HS-27A (cell line): ENCODE results near the gene EPHB1.
"Not testable (repeated sequence)": the region's sequence is repeated elsewhere in the genome, so short reads cannot be mapped to it uniquely, and the experiment has no call there.

ENCODE experiments used
- DNase-seq: peaks from one replicate; pipeline ENCODE4 v3.0.0-alpha.2; 2012; ENCODE audit warnings: low read depth, missing footprints

EPHB1 gene

DNA sequence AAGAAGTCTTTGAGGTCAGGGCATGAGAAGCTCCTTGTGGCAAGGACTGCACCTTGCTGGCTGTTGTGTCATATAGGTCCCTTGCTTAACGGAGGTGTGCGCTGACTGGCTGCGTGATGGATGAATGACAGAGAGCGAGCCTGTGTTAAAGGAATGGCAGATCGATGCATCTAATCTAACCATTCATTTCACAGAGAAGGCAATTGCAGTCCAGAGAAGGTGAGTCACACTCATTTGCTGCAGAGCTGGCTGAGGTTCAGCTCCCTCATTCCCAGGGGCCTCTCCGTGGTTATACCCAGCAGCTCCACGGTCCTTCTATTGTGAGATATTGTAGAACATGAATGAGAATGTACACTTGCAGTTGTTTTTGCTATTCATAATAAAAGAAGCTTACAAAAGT is 289.3 kb downstream of the EPHB1 start:
- DNase-seq, result no peak

DNA sequence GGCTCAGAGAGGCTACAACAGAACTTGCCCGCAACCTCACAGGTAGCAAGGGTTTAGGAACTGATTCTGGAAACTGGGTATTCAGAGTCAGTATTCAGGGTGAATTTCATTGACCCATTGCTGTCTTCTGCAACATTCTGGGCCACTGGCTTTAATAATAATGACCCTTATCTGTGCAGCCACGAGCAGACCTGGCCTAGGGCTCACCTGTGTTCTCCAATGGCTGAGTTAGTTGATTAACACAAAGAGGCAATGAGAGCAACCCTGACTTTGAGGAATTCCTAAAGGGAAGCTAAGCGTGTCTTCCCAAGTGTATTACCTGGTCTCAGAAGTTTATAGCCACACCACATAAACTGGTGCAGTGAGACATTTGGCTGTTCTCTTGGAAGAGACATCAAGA is 289.9 kb downstream of the EPHB1 start:
- no peak for DNase-seq

DNA sequence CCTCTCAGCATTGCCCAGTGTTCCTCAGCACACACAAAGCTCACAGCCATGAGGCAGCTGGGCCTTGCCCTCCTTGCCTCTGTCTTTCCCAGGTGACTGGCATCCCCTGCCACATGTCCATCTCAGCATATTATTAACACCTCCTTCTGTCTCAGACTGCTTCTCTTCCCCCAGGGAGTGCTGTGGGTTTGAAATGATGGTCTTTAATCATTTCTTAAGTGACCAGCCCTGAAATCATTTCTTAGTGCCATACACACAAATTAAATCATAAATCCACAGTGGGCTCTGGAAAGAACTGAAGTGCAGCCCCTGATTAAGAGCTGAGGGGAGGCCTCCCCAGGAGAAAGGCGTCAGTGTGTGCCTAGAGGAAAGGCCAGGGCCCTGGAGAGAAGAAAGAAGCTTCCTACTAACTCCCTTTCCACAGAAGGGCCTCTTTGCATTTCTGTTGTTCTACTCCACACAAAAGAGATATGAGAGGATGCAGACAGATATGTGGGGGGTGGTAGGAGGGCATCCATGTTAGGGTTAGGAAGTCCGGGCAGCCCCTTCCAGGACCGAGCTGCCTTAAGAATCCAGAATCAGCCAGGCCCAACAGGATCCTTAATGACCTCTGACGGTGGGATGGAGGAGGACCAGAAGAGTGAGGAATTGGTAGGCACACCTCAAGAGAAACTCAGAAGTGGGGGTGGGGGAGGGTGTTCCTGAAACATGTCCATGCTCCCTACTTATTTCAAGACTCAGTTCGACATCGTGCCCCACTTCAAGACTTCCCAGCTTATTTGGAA is 290.8 kb downstream of the EPHB1 start:
- no peak for DNase-seq

DNA sequence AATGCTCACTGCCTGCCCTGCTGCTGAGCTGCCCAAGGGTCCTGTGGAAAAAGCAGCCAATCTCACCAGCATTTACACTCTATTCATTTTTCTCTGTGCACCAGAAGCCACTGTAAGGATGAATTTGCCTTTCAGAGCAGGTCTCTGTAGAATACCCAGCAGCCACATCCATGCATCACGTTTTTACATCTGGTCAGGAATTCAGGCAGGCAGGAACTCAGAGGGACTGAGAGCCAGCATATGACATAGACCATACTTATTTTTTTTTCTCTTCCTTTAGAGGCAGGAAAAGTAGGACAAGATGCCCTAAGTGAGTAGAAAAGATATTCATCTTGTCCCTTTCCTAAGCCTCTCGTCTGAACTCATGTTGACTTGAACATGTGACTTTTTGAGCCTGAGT is 292.7 kb downstream of the EPHB1 start:
- no peak for DNase-seq

DNA sequence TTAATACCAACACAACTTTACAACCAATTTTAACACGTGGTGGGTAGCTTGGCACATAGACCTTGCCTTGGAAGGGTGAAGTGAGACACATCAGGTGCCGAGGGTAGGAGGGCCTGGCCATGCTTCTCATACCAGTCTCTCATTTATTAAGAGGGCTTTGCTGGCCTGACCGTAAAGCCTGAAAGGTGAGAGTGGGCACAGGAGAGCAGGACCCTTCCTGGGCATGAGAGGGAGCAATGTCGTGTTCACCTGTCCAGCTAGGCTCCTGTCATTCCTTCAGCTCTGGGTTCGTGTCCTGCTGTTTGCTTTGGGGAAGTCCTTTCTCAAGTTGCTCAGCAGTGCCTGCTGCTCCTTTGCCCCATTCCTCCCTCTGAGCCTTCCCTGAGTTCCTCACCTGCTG is 294.4 kb downstream of the EPHB1 start:
- DNase-seq, result no peak

DNA sequence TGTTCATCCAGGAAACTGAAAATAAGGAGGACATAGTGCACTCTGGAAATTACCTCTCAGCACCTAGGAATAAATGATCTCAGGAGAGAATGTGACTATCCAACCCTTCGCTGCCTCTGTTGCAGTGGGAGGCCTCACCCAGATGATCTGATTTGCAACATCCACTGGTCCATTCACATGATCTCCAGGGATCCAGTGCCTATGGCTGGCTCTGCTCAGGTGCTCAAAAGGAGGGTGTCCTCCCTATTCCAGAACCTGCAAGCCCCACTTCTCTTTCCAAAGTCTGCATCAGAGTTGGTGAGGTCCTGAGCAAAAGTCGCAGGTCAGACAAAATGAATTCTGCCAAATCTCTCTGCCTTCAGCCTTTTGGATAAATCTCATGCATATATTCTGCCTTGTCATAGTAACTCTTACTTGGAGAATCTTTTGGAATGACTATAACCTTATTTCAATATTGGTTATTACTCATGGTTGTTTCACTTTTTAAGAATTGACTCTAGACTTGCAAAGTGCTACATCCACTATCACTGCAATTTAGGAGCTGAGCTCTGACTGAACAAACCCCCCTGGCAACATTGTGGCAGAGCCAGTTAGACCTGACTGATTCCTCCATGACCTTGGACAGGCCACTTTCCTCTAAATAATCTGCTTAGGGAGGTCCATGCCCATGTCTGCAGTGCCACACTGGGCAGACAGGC is 295.1 kb downstream of the EPHB1 start:
- no peak for DNase-seq

DNA sequence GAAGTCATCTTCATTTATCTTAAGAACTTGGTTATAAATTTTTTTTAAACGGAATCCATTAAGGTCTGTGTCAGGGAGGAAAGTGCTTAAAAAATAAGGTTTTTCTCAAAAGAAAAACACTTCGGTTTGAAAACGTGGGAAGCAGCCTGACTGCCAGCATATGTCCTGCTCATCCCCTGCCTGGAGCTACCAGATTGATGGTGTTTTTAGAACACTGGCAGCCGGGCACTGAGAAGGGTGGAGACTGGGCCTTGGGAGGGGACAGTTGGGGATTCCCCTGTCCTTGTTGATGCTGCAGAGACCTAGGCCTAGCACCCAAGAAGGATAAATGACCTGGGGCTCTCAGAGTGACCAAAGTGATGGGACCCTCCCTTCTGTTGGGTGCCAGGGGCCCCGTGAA is 296.9 kb downstream of the EPHB1 start:
- no peak for DNase-seq

DNA sequence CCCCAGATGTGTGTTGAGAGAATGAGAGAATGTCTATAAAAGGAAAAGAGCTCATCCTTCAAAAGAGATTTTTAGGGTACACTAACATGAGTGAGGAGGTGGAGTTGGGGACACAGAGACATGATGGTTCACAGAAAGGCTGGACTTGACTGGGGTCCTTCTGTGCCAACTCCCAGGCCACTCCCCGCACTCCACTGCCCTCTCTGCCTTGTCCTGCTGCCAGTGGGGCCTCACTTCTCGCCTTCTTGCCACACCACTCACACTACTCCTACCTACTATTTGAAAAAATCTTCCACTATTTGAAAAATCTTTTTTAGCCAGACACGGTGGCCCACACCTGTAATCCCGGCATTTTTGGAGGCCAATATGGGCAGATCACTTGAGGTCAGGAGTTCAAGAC is 298.1 kb downstream of the EPHB1 start:
- DNase-seq, result no peak

DNA sequence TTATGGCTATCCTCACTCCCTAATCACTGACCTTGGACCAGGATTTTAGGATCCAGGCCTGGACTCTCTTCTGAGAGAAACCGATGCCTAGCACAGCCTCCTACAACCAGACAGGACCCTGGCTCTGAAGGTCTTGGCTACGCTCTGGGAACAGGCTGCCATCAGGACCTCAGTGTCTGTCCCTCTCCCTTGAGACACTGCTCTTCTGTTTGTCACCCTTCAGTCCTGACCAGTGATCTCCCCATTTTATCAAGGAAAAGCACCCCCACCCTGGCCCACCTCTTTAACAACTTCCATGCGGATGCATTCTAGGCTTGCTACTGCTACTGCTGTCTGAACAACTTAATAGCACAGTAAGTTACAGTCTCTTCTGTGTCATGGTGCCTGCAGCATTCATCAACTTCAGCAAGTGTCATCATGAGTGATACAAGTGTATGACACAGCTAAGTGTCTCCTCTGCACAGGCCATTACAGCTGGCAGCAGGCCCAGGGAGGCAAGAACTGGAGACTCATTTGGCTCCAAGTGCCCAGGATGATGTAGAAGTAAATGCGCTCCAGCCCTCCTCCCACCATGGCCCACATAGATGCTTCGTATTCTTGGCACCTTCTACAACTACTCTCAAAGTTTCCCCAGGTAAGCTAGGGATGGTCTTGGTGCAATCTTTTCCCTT is 302.4 kb downstream of the EPHB1 start:
- no peak for DNase-seq

DNA sequence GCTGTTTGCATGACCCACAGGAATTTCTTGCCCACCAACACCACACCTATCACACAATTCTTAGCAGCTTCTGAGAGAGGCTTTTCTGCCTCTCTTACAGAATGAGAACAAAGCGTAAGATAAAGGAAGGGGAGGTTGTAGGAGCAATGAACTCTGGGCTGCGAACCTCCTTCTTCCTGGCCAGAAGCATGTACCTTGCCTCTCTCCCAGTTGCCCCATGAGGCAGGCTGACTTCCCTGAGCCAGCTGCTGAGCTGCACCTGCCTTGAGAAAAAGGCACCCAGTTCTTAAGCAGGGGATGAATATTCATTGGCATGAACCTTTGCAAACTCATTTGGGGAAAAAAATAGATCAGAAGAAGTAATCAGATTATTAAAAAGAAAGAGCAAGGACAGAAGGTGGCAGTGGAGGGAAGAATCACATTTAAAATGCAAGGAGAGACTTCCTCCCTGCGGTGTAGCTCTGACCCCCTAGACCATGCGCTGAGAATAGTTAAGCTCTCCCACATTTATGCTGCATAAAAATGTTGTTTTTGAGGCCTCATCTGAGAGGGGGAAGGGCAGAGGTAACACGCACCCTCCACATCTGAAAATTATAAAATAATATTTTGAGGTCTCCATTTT is 304.8 kb downstream of the EPHB1 start:
- DNase-seq, result no peak

DNA sequence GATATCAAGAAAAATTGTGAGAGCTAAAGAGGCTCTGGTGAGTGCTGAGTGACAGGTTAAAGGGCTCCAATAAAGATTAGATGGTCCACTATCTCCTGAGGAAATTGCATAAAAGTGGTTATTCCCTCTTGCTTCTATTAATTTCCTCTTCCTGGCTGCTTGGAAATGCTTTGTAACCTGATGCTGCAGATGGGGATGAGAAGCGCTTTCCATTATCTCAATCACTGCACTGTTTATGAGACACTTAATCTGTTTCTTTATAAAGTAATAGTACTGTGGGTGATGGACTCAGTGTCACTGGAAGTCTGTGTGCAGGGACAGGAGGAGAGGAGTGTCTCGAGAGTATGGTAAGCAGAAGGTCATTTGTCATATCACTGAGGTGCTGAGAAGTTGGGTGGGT is 305.3 kb downstream of the EPHB1 start:
- DNase-seq, result no peak

DNA sequence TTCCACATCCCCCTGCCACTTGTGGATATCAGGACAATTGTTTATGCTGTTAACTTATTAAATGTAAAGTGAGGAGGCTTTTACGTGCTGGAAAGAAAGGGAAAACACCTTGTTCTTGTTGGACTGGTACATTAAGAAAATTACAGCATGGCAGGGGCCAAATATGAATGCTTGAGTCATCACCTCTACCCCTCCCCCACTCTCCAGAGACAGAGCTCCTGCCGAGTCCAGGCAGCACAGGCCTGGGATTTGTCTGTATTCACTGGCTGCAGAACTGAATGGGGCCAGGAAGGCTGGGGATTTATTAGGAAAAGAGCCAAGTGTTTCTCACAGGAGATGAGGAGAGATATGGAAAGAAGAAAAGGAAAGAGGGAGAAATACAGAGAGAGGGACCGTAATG is 308.9 kb downstream of the EPHB1 start:
- no peak for DNase-seq

DNA sequence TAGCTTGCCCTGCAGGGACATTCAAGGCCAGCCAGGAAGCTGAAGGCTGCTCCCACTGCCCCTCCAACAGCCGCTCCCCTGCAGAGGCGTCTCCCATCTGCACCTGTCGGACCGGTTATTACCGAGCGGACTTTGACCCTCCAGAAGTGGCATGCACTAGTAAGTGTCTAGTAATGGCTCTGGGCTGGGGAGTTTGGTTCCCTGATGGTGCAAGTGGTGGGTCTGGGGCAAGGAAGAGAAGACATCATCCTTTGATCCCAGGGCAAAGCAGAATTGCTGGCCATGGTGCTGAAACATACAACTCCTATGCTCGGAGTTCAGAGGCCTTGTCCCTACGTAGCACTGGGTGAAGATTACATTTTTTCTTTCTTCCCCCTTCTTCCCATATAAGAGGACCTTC is 311.4 kb downstream of the EPHB1 start:
- DNase-seq, result no peak

DNA sequence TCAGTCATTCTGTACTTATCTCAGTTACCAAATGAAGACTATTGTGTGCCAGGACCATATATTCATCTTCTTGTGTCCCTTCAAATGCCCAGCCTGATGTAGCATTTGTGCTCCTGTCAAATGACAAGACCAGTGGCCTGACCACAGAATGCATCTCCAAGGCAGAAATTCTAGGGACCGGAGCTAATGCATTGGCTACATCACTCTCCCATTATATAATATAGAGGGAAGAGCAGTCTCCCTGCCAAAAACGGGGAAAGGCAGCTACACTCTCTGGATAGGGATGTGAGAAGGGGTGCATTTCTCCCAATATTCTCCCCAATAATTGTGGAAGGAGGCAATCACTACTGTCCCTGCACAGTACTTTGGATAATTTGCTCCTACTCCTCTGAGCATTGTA is 312.0 kb downstream of the EPHB1 start:
- DNase-seq, result no peak

DNA sequence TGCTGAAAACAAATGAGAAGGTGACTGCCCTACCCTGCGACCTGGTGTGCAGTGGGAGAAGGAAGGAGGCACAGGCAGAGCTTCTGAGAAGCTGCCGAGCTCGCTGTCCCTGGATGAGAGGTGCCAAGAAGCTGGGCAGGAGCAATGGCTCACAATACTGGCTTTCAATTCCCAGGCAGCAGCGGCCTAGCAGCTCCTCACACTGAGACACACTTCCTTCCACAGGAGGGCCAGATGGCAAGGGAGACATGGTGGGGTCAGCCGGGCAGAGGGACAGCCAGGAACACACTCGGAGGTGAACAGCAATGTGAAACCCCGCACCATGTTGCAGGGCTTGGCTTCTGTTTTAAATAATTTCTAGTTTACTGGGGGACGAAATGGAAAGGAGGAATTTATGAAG is 314.6 kb downstream of the EPHB1 start:
- no peak for DNase-seq

DNA sequence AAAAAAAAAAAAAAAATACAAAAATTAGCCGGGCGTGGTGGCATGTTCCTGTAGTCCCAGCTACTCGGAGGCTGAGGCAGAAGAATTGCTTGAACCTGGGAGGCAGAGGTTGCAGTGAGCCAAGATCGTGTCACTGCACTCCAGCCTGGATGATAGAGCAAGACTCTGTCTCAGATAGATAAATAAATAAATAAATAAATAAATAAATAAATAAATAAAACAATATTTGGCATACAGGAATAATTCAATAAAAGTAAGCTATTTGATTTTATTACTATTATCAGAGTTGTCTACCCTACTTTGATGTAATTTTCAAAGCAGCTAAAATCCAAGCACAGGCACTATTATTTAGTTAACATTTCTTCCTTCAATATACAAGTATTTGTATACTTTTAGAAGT is 319.5 kb downstream of the EPHB1 start:
- DNase-seq, result not testable (repeated sequence)

DNA sequence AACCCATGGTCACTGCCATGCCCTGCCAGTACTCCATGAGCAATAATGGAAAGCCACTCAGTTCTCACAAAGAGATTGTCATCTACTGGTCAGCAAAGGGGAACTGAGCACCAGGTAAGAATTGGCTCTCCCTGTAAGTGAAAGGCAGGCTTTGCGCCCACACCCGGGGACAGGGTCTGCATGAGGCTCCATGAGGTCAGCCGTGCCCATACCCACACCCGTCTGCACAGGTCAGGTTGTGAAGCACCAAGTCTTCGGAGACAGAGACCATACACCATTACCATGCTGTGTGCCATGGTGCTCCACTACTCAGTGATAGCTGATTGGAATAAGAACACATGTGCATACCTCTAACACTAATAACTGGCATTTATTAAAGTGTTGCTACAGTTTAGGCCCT is 322.9 kb downstream of the EPHB1 start:
- no peak for DNase-seq

DNA sequence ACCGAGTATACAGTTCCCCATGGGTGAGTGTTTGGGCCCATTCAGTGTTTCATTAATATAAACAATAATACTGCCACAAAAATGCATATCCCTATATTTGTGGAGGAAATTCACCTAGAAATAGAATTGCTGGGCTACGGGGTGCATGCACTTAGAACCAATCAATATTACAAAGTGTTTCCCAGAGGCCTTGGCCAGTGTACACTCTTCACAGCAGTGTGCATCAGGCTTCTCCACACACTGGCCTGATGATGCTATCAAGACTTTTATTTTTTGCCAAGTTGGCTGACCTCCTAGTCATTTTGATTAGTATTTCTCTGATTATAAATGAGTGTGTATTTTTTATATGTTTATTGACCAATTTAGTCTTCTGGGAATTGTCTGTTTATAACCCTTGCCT is 323.7 kb downstream of the EPHB1 start:
- no peak for DNase-seq

DNA sequence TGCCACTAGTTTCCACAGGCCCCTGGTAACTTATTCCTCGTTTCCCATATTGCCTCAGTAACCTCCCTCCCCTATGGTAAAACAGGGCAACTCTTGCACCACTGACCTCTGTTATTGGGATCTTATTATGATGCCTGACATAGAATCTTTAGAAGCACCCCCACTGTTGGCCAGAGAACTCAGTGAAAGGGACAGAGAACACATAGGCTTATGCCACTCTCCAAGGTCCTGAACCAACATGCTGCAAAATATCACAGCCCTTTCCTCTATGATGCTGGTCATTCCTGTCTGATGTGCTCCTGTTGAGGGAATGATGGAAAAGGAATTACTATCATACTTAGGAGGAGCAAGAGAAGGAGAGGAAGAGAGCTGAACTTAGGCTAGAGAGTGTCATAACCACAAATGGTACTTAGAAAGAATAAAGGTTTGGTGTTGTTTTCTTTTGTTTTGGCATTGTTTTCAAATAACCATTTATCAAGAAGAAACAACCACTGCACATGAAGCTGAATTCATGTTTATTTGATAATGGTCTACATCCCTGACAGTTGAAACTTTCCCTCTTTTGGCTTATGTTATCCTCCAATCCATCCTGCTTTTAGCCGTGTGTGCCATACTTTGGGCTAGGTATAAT is 330.2 kb downstream of the EPHB1 start:
- DNase-seq, result no peak

DNA sequence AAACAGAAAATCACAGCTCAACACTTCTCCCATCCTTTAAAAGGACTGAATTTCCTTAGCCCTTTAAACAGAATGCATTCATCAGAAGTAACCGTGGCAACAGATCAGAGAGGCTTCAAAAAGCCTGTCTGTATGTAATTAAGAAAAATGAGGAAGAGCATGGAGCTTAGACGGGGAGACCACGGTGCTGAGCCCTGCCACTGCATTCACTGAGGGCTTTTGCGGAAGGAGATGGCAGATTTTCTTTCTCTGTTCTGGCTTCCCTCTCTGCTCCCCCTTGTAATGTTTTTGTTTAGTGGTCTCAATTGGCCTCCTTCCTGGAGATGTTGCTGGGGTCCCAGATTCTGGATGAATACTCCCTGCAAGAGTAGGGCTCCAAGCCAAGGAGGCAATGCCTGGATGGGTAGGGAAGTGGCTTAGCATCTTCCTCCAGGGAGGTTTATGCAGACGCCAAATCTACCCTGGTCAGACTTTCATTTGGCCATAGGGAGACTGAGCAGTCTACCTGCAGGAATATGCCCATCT is 332.9 kb downstream of the EPHB1 start:
- DNase-seq, result no peak

DNA sequence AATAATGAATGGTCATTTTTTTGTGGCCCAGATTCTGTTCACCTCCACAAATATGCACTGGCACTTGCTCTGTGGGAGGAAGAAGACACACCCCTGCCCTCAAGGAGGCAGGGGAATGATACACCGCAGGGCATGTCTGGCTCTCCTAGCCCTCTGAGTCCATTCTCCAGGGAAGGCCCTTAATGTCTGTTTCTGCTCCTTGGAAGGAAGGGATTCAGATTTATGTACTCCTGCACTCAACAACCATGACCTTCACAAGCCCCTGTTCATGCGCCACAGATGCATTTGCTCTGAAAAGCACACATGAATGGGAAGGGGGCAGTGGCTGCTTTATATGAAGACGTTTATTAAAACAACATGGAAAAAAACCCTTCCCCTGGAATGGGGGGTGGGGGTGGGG is 333.8 kb downstream of the EPHB1 start:
- no peak for DNase-seq

DNA sequence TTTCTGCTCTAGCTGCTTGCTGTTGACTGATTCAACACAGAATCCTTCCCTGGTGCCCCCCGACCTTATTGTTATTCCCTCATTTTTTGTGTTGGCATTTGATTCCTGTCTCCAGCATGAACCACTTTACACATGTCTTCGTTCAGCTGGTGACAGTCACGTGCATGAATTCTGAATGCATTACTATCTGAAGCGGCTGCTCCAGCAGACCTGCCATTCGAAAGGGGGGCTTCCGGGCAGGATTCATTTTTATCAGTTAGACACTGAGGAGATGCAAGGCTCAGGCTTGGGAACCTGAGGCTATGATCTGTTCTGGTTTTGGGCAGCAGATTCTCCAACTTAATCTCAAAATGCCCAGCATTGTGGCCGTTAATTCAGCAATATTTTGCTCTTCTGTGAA is 336.2 kb downstream of the EPHB1 start:
- DNase-seq, result no peak
